CD4-positive, alpha-beta T cell treated with Interleukin-15 for 1 hour (primary cell): ENCODE results near the gene AARSD1.
"Not testable (repeated sequence)": the region's sequence is repeated elsewhere in the genome, so short reads cannot be mapped to it uniquely, and the experiment has no call there.

Experiments
- DNase-seq: peaks from one replicate; pipeline ENCODE4 v3.0.0-alpha.2; 2020

The AARSD1 gene, protein sequence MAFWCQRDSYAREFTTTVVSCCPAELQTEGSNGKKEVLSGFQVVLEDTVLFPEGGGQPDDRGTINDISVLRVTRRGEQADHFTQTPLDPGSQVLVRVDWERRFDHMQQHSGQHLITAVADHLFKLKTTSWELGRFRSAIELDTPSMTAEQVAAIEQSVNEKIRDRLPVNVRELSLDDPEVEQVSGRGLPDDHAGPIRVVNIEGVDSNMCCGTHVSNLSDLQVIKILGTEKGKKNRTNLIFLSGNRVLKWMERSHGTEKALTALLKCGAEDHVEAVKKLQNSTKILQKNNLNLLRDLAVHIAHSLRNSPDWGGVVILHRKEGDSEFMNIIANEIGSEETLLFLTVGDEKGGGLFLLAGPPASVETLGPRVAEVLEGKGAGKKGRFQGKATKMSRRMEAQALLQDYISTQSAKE

DNA sequence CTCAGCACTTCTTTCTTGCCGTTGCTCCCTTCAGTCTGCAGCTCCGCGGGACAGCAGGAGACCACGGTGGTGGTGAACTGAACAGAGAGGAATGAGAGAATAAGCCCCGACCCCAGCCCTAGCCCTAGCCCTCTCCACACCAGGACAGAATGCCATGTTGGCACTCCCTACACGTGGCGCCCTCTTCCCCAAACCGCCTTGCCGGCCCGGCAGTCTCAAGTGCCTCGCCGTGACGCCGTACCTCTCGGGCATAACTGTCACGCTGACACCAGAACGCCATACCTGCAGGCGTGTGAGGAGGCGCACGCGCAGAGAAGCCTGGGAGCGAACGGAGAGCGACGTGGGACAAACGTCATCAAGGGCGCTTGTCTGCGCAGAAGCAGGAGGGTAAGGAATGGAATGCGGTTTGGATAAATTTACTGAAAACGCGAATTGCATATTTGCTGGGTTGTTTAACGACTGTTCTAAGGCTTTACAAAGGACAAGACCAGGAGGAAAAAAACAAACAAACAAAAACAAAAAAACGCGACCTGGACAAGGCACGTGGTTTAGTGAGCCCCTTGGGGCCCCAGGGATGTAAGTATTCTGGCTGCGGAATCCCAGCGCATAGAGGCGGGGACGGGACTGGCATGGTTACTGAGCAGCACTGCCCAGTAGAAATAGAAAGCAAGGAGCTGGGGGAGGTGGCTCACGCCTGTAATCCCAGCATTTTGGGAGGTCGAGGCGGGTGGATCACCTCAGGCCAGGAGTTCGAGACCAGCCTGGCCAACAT lies at the start of gene AARSD1:
TSS of gene AARSD1 (minus strand) at position 294 of the 772 bp plus-strand sequence. CDS start at position 280, 14 bp downstream.
- peak; percentile 91 for DNase-seq

DNA sequence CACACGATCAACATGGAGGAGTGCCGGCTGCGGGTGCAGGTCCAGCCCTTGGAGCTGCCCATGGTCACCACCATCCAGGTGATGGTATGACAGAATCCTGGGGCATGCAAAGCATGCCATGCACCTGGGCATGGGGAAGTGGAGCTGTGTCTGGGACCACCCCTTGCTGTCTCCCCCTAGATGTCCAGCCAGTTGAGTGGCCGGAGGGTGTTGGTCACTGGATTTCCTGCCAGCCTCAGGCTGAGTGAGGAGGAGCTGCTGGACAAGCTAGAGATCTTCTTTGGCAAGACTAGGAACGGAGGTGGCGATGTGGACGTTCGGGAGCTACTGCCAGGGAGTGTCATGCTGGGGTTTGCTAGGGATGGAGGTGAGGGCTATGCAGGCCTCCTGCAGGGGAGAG lies 49.0 kb upstream of the AARSD1 start:
- DNase-seq: no peak

DNA sequence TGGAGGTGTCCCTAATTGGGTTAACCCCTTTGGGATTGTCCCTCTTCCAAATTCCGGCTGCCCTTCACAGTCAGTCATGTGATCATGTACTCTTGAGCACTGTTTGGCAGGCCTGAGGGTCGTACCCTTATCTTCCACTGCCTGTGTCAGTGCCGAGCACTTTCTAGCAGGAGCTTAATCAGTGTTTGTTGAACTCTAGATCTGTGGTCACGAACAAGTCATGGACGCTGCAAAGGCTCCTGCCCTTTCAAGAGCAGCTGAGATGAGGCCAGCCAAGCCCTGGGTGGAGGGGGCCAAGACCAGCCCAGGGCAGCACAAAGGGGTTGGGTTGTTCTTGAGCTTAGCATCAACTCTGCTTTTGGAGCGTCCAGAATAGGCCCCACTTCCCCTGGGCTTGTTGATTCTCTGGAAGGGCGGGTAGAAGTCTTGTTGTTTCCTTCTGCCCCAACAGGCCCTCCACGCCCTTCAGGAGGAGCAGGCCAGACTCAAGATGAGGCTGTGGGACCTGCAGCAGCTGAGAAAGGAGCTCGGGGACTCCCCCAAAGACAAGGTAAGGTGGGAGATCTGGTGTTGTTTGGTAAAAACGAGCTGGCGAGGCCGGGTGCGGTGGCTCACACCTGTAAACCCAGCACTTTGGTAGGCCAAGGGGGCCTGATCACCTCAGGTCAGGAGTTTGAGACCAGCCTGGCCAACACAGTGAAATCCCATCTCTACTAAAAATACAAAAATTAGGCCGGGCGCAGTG lies 47.6 kb upstream of the AARSD1 start:
- no peak for DNase-seq

DNA sequence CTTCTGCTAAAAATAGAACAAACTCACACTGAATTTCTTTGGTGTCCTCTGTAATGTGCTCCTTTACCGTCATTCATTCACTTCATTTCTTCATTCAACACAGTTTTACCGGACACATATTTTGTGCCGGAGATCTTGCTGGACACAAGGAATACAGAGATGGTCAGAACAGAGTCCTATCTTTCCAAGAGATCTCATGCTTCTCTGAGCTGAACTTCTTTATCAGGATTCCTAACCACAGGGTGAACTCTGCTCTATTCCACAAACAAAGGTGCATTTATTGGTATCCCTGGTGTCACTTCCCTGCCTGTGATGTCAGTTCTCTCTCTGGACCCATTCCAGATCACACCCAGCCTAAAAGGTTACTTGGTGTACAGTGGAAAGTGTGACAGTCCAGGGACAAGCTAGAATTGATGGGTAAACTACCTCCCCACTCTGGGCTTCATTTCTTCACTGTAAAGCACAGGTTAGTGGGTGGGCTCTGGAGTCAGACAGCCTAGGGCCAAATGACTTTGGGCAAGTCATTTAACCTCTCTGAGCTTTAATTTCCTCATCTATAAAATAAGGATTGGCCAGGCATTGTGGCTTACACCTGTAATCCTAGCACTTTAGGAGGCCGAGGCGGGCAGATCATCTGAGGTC lies 46.5 kb upstream of the AARSD1 start:
- no peak for DNase-seq

DNA sequence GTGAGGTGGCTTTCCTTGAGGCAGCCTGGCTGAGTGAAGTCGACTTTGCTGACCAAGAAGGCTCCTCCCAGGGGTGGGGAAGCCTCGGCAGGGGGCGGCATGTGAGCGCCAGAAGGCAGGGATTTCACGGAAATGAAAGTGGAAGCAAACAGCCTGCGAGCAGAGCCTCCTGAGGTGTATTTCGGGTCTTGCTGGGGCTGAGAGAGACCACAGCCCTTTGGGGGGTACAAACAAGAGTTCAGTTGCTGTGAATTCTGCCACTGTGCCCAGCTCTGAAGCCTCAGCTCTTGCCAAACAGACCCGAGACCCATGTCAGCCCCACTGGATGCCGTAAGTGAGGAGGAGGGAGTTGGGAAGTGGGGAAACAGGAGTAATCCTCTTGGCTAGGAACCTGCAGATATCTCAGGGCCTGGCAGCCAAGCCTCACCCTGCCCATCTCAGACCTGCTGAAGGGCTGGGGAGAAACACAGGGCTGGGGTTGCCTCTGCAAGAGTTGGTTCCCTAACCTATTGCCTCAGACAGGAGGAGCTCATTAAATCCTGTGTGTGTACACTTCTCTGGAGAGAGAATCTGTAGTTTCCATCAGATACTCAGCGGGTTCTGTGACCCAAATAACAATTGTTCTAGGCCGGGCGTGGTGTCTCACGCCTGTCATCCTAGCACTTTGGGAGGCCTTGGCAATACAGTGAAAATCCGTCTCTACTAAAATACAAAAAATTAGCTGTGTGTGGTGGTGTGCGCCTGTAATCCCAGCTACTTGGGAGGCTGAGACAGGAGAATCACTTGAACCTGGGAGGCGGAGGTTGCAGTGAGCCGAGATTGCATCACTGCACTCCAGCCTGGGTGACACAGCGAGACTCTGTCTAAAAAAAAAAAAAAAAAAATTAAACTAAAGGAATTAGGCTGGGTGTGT lies 42.6 kb upstream of the AARSD1 start, which contains the start of gene IFI35:
TSS of gene IFI35 (plus strand) at position 146 of the 913 bp plus-strand sequence. CDS start at position 310, 164 bp downstream.
- peak; percentile 86 for DNase-seq

DNA sequence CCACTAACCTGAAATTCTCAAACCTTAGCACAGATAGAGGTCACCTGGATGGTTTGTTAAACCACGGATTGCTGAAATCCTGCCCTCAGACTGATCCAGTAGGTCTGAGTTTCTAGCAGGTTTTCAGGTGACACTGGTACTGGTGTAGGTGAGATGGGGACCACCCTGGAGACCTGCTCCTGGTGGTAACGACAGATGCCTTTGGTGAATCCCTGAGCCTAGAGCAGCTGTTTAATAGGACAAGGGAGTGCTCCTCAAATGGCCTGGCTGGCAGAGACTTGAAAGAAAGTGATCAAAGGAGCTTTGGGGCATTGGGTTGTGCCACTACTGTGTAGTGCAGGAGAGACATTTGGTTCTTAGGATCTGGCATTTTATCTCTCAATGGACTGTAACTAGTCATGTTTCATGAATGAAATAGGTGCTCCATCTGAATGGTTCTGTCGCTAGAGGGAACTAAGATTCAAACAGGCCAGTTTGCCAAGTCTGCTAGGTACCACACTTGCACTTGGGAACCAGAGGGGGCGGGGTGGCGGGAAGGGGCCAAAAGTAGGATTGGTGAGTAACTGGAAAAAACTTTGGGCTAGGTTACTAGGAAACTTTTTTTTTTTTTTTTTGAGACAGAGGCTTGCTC lies 39.4 kb upstream of the AARSD1 start:
- no peak for DNase-seq

DNA sequence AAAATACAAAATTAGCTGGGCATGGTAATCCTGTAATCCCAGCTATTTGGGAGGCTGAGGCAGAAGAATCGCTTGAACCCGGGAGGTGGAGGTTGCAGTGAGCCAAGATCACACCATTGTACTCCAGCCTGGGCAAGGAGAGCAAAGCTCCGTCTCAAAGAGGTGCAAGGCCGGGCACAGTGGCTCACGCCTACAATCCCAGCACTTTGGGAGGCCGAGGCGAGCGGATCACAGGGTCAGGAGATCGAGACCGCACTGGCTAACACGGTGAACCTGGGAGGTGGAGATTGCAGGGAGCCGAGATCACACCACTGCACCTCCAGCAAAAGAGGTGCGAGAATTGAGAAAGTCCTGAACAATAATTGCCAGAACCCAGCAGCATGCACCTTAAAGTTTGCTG lies 36.6 kb upstream of the AARSD1 start:
- DNase-seq: not testable (repeated sequence)

DNA sequence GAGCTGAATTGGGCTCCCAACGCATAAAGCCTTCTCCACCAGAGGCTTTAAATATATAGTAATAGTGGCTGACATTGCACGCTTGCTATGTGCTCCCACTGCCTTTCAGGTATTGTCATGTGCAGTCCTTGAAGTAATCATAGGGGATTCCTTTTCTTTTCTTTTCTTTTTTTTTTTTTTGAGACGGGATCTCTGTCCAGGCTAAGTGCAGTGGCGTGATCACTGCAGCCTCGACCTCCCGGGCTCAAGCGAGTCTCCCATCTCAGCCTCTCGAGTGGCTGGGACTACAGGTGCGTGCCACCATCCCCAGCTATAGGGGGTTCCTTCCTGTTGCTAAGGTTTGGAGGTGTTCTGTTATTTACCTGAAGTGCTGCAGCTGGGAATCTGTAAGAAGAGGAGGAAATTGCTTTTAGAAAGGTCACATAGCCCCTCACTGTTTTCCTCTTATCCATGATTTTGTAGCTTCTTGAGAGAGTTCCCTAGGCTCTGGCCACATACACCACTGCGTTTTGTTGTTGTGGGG lies 34.8 kb upstream of the AARSD1 start:
- DNase-seq: no peak

DNA sequence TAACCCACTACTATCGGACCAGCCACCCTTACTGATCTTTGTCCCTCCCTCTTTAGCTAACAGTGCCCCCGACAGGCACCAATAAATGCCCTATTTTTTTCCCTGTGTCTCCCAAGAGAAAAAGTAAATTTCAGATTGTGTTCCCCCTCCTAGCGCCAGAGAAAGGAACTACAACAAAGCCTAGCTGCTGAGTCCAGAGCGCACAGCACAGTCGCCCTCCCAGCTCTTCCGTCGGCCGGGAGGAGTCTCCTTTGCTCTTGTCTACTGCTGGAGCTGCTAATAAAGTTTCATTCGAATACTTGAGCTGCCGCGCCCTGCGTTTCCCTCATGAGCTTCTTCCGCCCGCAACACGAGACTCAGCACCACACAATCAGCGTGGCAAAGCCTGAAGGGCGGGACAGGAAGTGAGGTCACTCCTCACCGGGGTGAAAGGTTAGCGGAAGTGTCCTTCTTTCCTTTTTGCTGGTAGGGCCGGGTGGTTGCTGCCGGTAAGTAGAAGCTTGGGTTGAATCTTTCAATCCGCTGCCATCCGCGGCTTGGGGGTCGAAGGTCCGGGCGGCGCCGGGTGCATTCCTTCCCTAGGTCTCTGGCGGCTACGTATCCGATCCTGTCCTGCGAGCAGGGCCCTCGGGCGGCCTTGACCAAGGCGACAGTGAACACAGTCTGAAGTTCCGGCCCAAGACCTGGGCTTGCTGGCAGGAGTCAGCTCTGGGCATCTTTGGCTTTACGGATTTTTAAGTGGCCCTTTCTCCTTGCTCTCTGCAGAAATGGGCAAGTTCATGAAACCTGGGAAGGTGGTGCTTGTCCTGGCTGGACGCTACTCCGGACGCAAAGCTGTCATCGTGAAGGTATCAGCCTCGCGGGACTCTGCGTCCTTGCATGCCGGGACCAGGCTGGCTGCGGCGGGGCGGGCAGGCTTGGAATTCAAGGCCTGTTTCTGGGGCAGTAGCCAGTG lies 34.0 kb upstream of the AARSD1 start, which contains the start of gene RPL27:
TSS of gene RPL27 (plus strand) at position 436 of the 955 bp plus-strand sequence. CDS start at position 768, 332 bp downstream.
- peak; percentile 99 for DNase-seq

DNA sequence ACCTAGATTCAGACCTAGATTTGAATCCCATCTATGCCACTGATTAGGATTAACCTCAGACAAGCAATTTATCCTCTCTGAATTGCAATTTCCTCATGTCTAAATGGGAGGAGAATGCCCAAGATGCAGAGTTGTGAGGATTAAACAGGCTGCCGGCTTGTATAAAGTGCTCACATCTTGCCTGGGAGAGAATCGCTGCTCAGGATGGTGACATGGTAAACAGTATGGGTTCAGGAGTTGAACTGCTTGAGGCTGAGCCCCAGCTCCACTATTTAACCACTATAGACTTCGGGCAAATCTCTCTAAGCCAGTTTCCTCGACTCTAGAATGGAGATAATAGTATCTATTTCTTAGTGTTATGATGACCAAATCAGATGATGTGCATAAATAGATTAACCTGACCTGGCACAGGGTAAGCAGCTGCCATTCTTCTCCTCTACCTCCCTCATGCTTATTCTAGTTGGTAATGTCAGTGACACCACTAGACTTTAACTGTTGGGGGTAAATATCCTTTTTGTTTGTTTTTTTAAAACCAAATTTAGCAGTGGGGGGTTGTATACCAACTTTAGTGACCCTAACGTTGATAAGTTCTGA lies 33.2 kb upstream of the AARSD1 start:
- no peak for DNase-seq

DNA sequence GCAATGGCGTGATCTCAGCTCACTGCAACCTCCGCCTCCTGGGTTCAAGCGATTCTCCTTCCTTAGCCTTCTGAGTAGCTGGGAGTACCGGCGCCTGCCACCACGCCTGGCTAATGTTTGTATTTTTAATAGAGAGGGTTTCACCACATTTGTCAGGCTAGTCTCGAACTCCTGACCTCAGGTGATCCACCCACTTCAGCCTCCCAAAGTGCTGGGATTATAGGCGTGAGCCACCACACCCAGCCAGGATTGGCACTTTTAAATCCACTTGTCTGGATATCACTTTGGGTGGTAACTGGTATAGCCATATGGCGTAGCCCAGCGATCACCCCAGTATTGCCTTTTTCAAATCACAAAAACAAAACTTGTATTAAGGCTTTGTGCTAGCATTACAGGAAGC lies 29.7 kb upstream of the AARSD1 start:
- not testable (repeated sequence) for DNase-seq

DNA sequence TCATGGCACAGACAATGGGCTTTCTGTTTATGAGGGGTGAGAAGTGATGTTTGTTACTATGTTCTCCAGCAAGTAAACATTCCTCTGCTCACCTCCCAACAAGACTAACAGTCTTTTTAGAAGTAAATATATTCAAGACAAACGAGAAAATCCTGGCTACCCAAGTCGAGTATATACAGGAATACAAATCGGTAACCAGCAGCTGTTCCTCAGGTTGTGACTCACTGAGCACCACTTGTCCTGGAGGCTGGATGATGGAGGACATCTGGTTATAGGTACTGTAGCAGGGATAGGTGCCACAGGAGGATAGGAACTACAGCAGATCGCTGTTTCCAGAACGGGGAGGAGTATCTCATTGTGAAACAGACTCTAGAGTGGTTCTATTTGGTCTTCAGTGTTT lies 28.6 kb upstream of the AARSD1 start:
- no peak for DNase-seq

DNA sequence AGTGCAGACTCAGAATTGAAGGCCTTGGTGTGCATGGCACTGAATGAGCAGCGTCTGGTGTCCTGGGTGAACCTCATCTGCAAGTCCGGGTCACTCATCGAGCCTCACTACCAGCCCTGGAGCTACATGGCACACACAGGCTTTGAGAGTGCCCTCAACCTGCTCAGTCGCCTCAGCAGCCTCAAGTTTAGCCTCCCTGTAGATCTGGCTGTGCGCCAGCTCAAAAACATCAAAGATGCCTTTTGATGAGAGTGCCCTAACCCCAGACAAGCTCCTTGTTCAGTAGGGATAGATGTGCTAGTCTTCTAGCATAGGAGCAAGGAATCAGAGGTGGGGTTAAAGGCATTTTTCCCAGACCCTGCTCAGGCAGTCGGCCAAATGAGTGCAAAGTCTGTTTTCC lies 27.2 kb upstream of the AARSD1 start:
- no peak for DNase-seq

DNA sequence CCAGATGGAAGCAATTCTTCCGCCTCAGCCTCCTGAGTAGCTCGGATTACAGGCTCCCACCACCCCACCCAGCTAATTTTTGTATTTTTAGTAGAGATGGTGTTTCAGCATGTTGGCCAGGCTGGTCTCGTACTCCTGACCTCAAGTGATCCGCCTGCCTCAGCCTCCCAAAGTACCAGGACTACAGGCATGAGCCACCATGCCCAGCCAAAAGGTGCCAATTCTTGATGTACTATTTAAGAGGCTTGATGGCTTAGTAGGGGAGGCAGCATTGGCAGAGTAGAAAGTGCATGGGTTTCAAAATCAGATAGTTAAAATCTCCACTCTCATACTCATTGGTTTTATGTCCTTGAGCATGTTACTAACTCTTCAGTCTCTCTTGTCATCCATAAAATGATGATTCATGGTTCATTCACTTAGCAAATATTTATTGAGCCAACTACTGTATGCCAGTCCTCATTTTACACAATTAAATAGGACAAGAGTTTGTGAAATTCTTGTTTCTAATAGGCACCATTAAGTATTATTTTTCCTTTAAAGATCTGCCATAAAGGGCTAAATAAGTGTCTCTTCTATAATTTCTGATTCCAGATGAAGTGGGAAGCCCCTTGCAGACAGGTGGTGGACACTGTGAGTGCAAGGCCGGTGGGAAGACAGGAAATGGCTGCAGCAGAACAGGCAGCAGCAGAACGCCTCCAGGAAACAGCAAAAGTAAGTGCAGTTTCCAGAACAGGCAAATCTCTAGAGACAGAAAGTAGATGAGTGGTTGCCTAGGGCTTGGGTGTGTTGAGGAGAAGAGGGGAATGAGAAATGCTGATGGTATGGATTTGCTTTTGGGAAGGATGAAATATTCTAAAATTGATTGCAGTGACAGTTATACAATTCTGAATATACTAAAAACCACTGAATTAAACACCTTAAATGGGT lies 25.7 kb upstream of the AARSD1 start:
- no peak for DNase-seq

DNA sequence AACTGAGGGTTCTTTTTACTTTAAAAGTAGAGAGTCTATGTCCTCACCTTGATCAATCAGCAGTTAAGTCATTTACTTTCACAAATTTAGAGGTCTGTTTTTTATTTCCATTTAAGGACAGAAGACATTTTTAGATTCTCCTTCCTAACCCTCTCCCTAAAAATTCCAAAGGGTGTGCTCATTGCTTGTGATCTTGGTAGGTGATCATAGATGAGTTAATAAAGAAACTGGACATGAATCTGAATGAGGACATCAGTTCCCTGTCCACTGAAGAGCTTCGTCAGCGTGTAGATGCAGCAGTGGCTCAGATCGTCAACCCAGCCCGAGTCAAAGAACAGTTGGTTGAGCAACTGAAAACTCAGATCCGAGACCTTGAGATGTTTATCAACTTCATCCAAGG lies 24.9 kb upstream of the AARSD1 start:
- no peak for DNase-seq

DNA sequence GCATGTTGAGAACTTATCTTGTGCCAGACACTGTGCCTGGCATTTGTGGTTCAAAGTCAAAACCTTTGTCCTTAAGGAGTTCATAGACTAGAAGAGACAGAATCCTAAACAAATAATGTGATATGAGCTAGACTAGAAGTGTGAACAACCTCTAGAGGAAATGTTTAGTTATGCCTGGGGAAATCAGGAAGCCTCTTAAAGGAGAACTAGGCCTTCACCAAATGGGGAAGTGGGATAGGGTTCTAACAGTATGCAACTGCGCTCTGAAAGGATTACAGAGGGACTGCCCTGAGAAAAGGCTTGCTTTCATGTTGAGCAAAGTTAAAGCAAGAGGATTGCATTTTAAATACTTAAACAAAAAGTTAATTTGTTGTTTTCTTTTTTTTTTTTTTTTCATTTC lies 21.0 kb upstream of the AARSD1 start:
- no peak for DNase-seq

DNA sequence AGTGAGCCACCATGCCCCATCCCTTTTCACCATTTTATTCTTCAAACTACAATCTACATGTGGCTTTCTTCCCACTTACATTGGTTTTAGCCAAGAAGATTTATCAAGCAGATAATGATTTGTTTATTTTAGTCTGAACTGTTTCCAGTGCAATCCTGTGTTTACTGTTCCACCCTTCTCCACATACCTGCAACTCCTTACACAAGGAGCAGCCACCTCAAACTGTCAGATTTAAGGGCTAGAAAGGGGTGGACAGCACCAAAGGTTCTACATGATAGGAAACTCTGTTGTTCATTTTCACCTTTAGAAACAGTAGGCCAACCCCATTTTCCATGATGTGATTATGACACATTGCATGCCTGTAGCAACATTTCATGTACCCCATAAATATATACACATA lies 18.0 kb upstream of the AARSD1 start:
- no peak for DNase-seq
